Stimulated activated CD8-positive, alpha-beta memory T cell treated with anti-CD3 and anti-CD28 coated beads, Interleukin-2, amount 100 ng/mL, for 1 hour (primary cell): ENCODE measurements around the gene SPINDOC.

Experiments used
- DNase-seq, 2 donors: peaks; one replicate each; pipeline ENCODE4 v3.0.0-alpha.2; 2020; ENCODE audit warnings: low read depth in 2 of 2

Gene SPINDOC

GRCh38 chr11:63833048-63833447, 19.8 kb downstream of the SPINDOC start:
- DNase-seq, result no peak

- no peak for DNase-seq
Observed at GRCh38 chr11:63834535-63835157, 21.4 kb downstream of the SPINDOC start.

- DNase-seq, result no peak
Observed at GRCh38 chr11:63835158-63835545, 21.9 kb downstream of the SPINDOC start.

DNA sequence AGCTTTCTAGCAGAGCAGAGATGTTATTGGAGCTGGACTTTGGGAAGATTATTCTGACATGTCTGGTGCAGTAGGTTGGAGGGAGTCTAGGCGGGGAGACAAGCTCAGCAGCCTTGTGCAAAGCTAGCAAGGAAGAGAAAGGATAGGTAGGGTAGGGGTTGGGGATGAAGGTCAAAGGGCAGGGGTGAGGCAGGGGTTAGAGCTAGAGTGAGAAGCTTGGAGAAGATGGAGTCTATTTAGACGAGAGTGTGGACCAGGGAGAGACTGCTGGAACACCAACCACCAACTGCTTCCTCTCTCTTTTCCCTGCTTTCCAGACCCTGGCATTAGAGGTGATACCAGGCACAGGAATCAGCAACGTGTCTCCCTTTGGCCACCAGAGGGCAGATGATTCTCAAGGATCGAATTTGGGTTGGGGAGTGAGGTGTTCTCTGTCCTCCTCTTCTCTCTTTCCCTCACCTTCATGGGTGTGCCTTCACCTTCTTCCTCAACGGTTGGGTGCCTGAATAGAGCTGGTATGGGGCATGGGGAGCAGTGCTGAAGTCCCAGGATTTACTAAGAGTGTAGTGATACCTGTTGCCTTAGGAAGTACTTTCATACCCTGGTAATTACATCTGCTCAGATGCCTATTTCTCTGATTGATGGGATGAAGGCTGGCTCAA, 23.9 kb downstream of the SPINDOC start:
- DNase-seq, result peak; percentile 54 to 64

DNA sequence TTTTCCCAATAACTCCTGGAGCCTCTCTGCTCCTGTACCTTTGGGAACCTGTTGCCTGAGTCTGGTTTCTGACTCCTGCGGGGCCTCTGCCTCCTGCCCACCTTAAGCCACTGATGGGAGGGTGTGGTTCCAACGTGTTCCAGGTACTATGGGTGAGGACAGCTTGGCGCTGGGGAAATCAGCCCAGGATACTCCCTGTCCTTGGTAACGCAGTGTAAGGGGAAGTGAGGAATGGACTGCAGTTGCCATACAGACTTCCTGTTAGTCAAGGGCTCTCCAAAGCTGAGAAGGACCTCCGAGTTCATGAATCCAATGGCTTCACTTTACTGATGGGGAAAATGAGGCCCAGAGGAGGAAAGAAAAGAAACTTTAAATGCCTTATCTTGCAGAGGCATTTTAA, 24.5 kb downstream of the SPINDOC start:
- no peak for DNase-seq

GRCh38 chr11:63838150-63838677, 25.0 kb downstream of the SPINDOC start:
- no peak for DNase-seq

DNA sequence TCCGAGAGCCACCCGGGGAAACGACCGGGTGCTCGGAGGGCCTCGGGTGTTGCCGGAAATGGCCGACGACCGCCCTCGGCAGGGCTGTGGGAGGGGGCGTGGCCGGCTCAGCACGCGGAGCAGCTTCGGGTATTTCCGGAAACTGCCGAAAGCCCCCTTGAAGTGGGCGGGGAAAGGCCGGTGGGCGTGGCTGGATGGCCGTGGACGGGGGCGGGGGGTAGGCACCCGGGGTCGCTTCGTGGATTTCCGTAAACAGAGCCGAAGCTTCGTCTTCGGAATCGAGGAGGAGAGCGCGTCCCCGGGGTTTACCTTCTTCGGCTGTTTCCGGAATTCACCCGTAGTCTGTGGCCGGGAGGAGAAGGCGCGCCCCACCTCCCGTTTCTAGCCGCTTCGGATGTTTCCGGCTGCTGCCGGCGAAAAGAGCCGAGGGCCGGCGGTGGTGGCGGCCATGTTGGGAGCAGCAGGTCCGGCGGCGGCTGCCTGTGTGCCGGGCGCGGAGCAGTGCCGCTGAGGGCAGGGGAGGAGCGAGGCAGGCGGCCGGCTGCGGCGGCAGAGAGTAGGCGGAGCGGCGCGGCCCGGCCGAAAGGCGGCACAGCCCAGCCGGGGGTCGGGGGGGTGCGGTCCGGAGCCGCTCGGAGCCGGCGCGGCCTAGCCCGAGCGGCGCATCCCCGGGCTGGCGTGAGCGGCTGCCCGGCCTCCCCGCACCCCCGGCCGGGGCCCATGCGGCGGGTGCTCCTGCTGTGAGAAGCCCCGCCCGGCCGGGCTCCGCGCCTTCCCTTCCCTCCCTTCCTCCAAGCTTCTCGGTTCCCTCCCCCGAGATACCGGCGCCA, 25.6 kb downstream of the SPINDOC start, which contains the start of gene MARK2:
Gene MARK2, plus strand, starts transcription at position 433 of the 830 bp plus-strand sequence. Its CDS starts 397 bp downstream, at position 830.
- DNase-seq, result peak; percentile 100

DNA sequence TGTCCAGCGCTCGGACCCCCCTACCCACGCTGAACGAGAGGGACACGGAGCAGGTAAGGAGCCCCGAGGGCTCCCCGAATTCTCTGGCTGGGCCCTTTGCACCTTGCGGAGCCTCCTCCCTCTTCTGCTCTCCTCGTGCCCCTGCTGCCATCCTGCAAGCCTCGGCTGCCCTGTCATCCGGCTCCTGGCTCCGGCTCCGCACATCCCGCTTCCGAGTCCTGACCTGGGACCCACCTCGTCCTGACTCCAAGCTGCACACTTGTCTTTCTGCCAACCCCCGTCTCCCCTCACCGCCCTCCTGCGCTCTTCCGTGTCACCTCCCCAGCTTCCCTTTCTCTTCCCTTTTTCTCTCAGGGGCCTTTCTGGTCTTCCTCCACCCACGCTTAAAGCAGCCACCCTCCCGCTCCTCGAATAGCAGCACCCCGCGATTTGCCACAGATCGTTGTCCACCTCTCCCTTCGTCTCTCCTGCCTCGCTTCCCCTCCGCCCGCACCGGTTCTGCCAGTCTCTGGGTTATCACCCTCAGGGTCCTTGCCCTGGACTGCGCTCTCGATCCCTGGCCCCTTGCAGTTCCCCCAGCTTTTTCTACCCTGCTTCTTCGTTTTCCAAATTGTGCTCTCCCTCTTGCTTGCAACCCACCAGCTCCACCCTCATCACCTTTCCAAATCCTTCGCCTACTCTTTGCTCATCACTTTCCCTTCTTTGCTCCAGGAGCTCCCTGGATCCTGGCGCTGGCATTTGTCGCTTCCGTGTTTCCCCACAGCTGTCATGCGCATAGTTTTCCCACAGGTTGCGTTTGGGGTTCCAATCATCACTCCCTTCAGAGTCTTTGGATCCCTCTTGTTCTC, 26.5 kb downstream of the SPINDOC start:
- no peak for DNase-seq

GRCh38 chr11:63840356-63841060, 27.3 kb downstream of the SPINDOC start:
- DNase-seq, result no peak

- DNase-seq, result no peak
Observed at GRCh38 chr11:63841554-63841953, 28.3 kb downstream of the SPINDOC start.

DNA sequence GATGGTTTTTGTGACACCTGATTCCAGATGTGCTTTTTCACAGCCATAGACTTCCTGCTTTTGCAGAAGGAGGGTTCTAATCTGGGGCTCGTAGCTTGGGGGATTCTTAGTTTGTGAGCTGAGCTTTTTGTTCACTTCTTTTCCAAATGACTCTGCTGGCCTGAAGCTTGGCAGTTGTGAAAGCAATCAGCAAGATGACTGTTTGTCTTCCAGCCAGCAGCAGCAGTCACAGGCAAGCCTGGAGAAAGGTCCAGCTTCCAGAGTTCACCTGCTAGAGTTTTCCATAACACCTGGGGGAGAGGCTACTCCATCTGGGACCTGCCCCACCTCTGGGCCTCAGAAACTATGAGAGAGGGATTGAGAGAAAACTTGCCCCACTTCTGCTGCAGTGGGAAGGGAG, 29.8 kb downstream of the SPINDOC start:
- no peak for DNase-seq

- no peak for DNase-seq
Observed at GRCh38 chr11:63844836-63845235, 31.6 kb downstream of the SPINDOC start.

DNA sequence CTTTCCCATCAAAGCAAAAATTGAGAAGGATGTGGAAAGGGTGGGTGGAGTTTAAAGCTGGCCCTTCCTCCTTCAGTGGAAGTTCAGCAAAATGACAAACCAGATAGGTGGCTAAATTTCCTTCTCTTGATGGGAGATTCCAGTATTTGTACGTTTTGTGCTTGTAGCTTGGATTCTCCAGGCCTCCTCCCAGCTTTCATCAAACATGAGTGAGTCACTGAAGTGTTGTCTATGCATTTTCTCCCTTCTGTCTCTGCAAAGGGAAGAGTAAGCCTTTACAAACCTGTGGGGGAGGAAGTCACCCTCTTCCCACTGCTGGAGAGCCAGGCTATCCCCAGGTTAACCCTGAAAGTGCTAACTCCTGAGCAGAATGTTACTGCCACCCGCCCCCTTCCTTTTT, 32.0 kb downstream of the SPINDOC start:
- DNase-seq, result no peak

GRCh38 chr11:63845911-63846310, 32.7 kb downstream of the SPINDOC start:
- no peak for DNase-seq

DNA sequence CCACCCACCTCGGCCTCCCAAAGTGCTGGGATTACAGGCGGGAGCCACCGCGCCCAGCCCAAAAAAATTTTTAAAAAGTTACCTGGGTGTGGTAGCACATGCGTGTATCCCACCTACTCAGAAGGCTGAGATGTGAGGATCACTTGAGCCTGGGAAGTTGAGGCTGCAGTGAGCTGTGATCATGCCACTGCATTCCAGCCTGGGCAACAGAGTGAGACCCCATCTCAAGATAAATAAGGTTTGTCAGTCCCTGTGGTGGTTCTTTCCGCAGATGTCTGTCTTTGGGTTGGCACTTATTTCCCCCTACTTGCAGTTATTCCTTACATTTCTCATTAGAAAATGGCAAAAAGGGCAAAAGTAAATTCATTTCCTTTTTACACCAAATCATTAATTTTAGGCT, 33.6 kb downstream of the SPINDOC start:
- no peak for DNase-seq

GRCh38 chr11:63847363-63847762, 34.1 kb downstream of the SPINDOC start:
- no peak for DNase-seq

DNA sequence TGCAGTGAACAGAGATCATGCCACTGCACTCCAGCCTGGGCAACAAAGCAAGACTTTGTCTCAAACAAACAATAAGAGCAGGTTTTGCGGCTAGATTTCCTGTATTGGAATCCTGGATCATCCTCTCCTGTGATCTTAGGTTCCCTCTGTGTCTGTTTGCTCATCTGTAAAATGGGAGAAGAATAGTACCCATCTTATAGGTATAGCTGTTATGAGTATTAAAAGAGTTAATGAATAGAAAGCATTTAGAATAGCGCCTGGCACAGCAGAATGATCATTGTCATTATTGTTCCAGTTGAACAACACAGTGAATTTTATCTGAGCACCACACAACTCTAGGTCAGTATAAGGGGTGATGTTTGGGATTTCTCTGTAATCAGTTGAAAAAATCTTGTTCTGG, 36.4 kb downstream of the SPINDOC start:
- DNase-seq, result no peak

DNA sequence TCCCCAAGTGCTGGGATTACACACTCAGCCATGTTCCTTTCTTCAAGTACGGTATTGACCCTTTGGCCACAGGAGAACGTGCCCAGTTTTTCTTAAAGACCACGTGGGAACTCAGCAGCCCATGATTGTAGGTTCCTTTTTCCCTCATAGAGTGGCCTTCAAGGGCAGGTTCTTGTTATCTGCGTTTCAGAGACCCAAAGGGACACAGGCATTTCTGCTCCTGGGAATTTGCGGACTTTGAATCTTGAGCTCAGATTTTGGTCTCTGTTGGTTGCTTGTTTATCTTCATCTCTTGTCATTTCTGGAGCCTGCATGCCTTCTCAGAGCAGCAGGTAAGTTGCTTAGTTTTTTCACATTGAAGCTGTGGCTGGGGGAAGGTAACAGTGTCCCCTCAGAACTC, 37.7 kb downstream of the SPINDOC start:
- DNase-seq, result no peak

- no peak for DNase-seq
Observed at GRCh38 chr11:63851364-63851763, 38.1 kb downstream of the SPINDOC start.

GRCh38 chr11:63853476-63853875, 40.2 kb downstream of the SPINDOC start:
- DNase-seq, result no peak

DNA sequence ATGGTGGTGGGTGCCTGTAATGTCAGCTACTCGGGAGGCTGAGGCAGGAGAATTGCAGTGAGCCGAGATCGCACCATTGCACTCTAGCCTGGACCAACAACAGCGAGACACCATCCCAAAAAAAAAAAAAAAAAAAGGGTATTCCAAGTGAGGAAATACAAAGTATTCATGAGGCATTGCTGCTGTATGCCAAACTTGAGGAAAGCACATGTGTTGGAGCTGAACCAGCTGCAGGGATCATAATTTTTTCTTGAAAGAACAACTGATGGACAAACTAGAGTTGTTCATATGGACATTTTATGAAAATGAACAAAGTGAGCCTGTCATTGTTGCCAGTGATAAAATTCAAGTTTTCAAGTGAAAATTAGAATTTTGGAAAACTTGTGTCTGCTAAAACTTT, 41.4 kb downstream of the SPINDOC start:
- no peak for DNase-seq
